PC-9 (cell line): ENCODE measurements around the gene HNRNPM. TPM values are rescaled to one million over a fixed set of nuclear protein-coding genes. Genes with fewer than 3 reads are reported as not detected.

Experiments used
- BruUV-seq: library from RNA; stranded (reverse); fragments of 400-500 nt; replicated peaks from 2 replicates; lab custom pipeline; 2021; lab: Mats Ljungman, UMichigan
- CTCF ChIA-PET: fragments of 300-600 bp; sonication (Branson Sonifier 250); formaldehyde crosslinking; loops from one replicate; lab custom pipeline; 2022; ENCODE audit warnings: antibody characterized with exemption; lab: Charles Lee
- POLR2A ChIA-PET: fragments of 300-600 bp; sonication (Branson Sonifier 250); formaldehyde crosslinking; loops from one replicate; lab custom pipeline; 2022; ENCODE audit warnings: antibody characterized with exemption; ENCODE audit not compliant: unreplicated experiment; lab: Charles Lee
- DNase-seq, 2 experiments: peaks; one replicate each; pipeline versions ENCODE4 v3.0.0 to v3.0.0-alpha.2; 2015 to 2022; ENCODE audit warnings: mixed read lengths in 1 of 2
- H2AFZ ChIP-seq: fragments of 200-600 bp; sonication (generic); 2 replicates; pipeline ENCODE4 v1.8.1; 2017; ENCODE audit warnings: antibody characterized with exemption
- H3F3A ChIP-seq: fragments of 200-600 bp; sonication (generic); 2 replicates; pipeline ENCODE4 v1.8.1; 2017; ENCODE audit warnings: antibody characterized with exemption, mild to moderate bottlenecking, low read depth; ENCODE audit not compliant: insufficient read depth
- H3K27ac ChIP-seq: fragments of 200-600 bp; sonication (generic); 2 replicates; pipeline ENCODE4 v1.6.1; 2016; ENCODE audit warnings: mixed run types
- H3K27me3 ChIP-seq: fragments of 200-600 bp; sonication (generic); 2 replicates; pipeline ENCODE4 v1.6.1; 2016; ENCODE audit warnings: low read depth, mixed run types; ENCODE audit not compliant: insufficient read depth
- H3K36me3 ChIP-seq: fragments of 200-600 bp; sonication (generic); 2 replicates; pipeline ENCODE4 v1.6.1; 2016; ENCODE audit warnings: low read depth, mixed run types
- H3K4me1 ChIP-seq: fragments of 200-600 bp; sonication (generic); replicated peaks from 2 replicates; pipeline ENCODE4 v1.6.1; 2016; ENCODE audit warnings: mixed run types; ENCODE audit not compliant: insufficient read depth
- H3K4me2 ChIP-seq: fragments of 200-600 bp; sonication (generic); 2 replicates; pipeline ENCODE4 v1.6.1; 2017; ENCODE audit warnings: mixed run types
- H3K4me3 ChIP-seq: fragments of 200-600 bp; sonication (generic); 2 replicates; pipeline ENCODE4 v1.6.1; 2016; ENCODE audit warnings: mixed run types
- H3K79me2 ChIP-seq: fragments of 200-600 bp; sonication (generic); 2 replicates; pipeline ENCODE4 v1.6.1; 2017; ENCODE audit warnings: low read depth, mixed run types
- H3K9me2 ChIP-seq: fragments of 200-600 bp; sonication (generic); 2 replicates; pipeline ENCODE4 v1.8.1; 2017; ENCODE audit warnings: mild to moderate bottlenecking; ENCODE audit not compliant: insufficient read depth
- H3K9me3 ChIP-seq: fragments of 200-600 bp; sonication (generic); 2 replicates; pipeline ENCODE4 v1.8.1; 2016; ENCODE audit warnings: low read depth; ENCODE audit not compliant: insufficient read depth
- H4K20me1 ChIP-seq: fragments of 200-600 bp; sonication (generic); 2 replicates; pipeline ENCODE4 v1.8.1; 2017; ENCODE audit not compliant: insufficient read depth
- EZH2 ChIP-seq: fragments of 200-600 bp; sonication (generic); IDR thresholded peaks from 2 replicates; pipeline ENCODE4 v1.8.0; 2017; ENCODE audit warnings: antibody characterized with exemption, low read depth
- intact Hi-C: fragments of 100-400 bp; cut with micrococcal nuclease; formaldehyde crosslinking; loops from one replicate; pipeline ENCODE4 v1.10.0; 2022; ENCODE audit not compliant: unreplicated experiment
- total RNA-seq: library from RNA; stranded (reverse); gene quantifications from 2 replicates; pipeline ENCODE4 v1.2.3, GENCODE V29; 2021
- TF ChIP-seq, protein P1 (sequence below): fragments of 200-600 bp; sonication (generic); conservative IDR thresholded peaks from 2 replicates; pipeline ENCODE4 v1.6.1; 2017; ENCODE audit warnings: mixed run types, antibody characterized with exemption, mild to moderate bottlenecking, moderate library complexity

The HNRNPM gene
- total RNA-seq, 1 experiment from 2014 or later = 239 TPM

GRCh38 chr19:8500158-8500557 lies 55.4 kb downstream of the HNRNPM start:
- intact Hi-C loops = loop anchor here (10.0 kb wide), 1 partner anchor 145 kb away; no protein-coding TSS in a partner anchor
- Histone ChIP-seq H3F3A (0 out of 2 replicates have a peak, but pooled peaks cover 4% of the 10 kb centered on the region), H4K20me1 (no peaks in the 10 kb centered on the region), H3K4me1 (no peaks in the 10 kb centered on the region), H3K9me3 (no peaks in the 10 kb centered on the region), H3K27ac (no peak overlapping the region), H3K27me3 (peaks cover 7% of the 10 kb centered on the region; the same call in 1 of the 2 replicates), H3K4me3 (no peak overlapping the region), H3K9me2 (no peaks in the 10 kb centered on the region), H3K36me3 (no peaks in the 10 kb centered on the region), H2AFZ (no peak overlapping the region), H3K79me2 (no peaks in the 10 kb centered on the region), H3K4me2 (no peak overlapping the region)
- no TSS peak for BruUV-seq
- ChIA-PET CTCF (interaction anchor here (0.5 kb wide), 1 partner anchor 75 kb away, joined by 3 read pairs; no protein-coding TSS in a partner anchor), POLR2A (interaction anchor here (0.5 to 0.6 kb wide), 2 partner anchors 14 to 1592 kb away, joined by 4 to 5 read pairs; partner anchors contain the start of gene ZNF414)
- no peak for DNase-seq
- TF ChIP-seq, protein P1, sequence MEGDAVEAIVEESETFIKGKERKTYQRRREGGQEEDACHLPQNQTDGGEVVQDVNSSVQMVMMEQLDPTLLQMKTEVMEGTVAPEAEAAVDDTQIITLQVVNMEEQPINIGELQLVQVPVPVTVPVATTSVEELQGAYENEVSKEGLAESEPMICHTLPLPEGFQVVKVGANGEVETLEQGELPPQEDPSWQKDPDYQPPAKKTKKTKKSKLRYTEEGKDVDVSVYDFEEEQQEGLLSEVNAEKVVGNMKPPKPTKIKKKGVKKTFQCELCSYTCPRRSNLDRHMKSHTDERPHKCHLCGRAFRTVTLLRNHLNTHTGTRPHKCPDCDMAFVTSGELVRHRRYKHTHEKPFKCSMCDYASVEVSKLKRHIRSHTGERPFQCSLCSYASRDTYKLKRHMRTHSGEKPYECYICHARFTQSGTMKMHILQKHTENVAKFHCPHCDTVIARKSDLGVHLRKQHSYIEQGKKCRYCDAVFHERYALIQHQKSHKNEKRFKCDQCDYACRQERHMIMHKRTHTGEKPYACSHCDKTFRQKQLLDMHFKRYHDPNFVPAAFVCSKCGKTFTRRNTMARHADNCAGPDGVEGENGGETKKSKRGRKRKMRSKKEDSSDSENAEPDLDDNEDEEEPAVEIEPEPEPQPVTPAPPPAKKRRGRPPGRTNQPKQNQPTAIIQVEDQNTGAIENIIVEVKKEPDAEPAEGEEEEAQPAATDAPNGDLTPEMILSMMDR = no peak
- TF ChIP-seq EZH2 = no peak

DNA sequence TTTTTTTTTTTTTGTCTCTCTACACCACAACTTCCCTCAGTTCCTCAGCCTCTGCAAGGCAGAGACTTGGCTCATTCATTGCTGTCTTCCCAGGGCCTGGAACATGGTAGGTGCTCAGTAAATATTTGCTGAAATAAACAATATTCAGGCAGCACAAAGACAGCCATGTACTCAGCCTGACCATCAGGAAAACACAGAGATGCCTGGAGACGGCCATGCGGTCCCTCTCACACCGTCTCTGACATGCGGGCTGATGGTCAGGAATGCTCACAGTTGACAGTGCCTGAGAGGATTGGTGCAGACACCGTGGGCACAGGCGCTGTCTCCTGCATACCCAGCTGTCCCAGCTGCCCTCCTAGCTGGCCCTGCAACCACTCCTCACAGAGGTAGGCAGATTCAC lies 56.7 kb downstream of the HNRNPM start:
- Histone ChIP-seq H3K4me2 (no peak overlapping the region), H3K79me2 (no peaks in the 10 kb centered on the region), H3K27ac (no peak overlapping the region), H3K4me3 (no peak overlapping the region), H3K9me2 (no peaks in the 10 kb centered on the region), H3K36me3 (no peaks in the 10 kb centered on the region), H3K9me3 (no peaks in the 10 kb centered on the region), H4K20me1 (no peaks in the 10 kb centered on the region), H2AFZ (no peak overlapping the region), H3K4me1 (no peaks in the 10 kb centered on the region), H3K27me3 (peaks cover 7% of the 10 kb centered on the region; the same call in 1 of the 2 replicates), H3F3A (peaks cover 7% of the 10 kb centered on the region; the same call in 1 of the 2 replicates)
- intact Hi-C loops = loop anchor here (10.0 kb wide), 1 partner anchor 147 kb away; no protein-coding TSS in a partner anchor
- CTCF ChIA-PET = no interaction called here
- BruUV-seq = no TSS peak
- POLR2A ChIA-PET = no interaction called here
- DNase-seq = no peak
- no peak for TF ChIP-seq EZH2
- TF ChIP-seq, protein P1 = no peak

DNA sequence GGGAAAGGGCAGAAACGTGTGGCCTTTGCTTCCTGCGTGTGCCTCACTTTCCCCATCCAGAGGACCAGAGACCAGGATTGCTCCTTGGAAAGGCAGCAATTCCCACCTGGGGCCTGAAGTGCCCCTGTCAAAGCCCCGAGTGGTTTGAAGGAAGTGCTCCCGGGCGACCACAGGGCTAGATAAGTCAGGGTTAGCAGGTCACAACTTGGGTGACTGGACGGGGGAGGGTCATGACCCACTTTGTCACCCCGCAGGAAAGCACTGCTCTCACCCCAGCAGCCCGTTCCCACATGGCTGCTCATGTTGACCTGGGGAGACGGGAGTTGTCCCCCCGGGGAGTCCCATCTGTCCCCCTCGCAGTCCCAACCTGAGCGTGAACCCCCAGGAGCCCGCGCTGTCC lies 57.2 kb downstream of the HNRNPM start:
- Histone ChIP-seq H3K27ac (no peak overlapping the region), H3K36me3 (no peaks in the 10 kb centered on the region), H4K20me1 (no peaks in the 10 kb centered on the region), H3K27me3 (peaks cover 7% of the 10 kb centered on the region; the same call in 1 of the 2 replicates), H2AFZ (no peak overlapping the region), H3K9me3 (no peaks in the 10 kb centered on the region), H3F3A (peaks cover 9% of the 10 kb centered on the region; the same call in 1 of the 2 replicates), H3K4me2 (no peak overlapping the region), H3K4me3 (no peak overlapping the region), H3K9me2 (no peaks in the 10 kb centered on the region), H3K79me2 (no peaks in the 10 kb centered on the region), H3K4me1 (no peaks in the 10 kb centered on the region)
- BruUV-seq = no TSS peak
- TF ChIP-seq, protein P1 = no peak
- TF ChIP-seq EZH2 = no peak
- intact Hi-C loops = loop anchor here (10.0 kb wide), 1 partner anchor 147 kb away; no protein-coding TSS in a partner anchor
- CTCF ChIA-PET = no interaction called here
- POLR2A ChIA-PET = no interaction called here
- DNase-seq = no peak
